ENCODE results near the gene SKA3.
"Not testable (repeated sequence)": the region's sequence is repeated elsewhere in the genome, so short reads cannot be mapped to it uniquely, and the experiment has no call there.

The SKA3 gene

DNA sequence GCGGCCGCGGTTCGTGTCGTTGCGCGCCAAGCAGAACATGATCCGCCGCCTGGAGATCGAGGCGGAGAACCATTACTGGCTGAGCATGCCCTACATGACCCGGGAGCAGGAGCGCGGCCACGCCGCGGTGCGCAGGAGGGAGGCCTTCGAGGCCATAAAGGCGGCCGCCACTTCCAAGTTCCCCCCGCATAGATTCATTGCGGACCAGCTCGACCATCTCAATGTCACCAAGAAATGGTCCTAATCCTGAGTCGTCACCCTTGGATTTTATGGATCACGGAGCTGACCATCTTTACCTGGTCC is 581 bp upstream of the SKA3 start:
- no peak for TF ChIP-seq CTCF (IDR thresholded peaks at IDR 0.05; ENCODE audit: extremely low read depth, insufficient read depth, missing control alignments)
- in situ Hi-C loops (cut with MboI; ENCODE audit: low pct_unique_long_range_greater_than_20kb, low sequenced_read_pairs, unreplicated experiment): no loop called here
- DNase-seq (ENCODE audit: low spot score): no peak

- in situ Hi-C loops (cut with MboI; ENCODE audit: low pct_unique_long_range_greater_than_20kb, low sequenced_read_pairs, unreplicated experiment): no loop called here
- DNase-seq (ENCODE audit: low spot score): no peak
- no peak for TF ChIP-seq CTCF (IDR thresholded peaks at IDR 0.05; ENCODE audit: extremely low read depth, insufficient read depth, missing control alignments)
Observed at GRCh38 chr13:21175656-21176214, 617 bp downstream of the SKA3 start.

DNA sequence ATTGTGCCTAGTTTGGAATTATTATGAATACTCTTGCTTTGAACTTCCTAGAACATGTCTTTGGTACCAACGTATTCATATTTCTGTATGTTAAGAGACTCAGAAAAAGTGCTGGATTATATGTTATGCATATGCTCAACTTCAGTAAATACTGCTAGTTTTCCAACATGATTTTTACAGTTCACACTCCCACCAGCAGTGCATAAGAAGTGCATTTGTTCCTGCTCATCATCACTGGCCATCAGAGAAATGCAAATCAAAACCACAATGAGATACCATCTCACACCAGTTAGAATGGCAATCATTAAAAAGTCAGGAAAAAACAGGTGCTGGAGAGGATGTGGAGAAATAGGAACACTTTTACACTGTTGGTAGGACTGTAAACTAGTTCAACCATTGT is 2.6 kb downstream of the SKA3 start:
- in situ Hi-C loops (cut with MboI; ENCODE audit: low pct_unique_long_range_greater_than_20kb, low sequenced_read_pairs, unreplicated experiment): not testable (repeated sequence)

DNA sequence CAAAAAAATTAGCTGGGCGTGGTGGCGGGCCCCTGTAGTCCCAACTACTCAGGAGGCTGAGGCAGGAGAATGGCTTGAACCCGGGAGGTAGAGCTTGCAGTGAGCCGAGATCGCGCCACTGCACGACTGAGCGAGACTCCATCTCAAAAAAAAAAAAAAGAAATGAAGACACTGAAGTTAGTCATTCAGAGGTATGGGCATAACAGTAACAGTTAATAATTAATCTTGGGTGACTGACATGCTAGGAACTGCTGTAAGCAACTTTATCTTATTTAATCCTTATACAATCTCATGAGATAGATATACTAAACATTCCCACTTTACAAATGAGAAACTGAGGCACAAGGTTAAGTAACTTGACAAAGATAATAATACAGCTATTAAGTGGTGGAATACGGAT is 4.9 kb downstream of the SKA3 start:
- no peak for TF ChIP-seq CTCF (IDR thresholded peaks at IDR 0.05; ENCODE audit: extremely low read depth, insufficient read depth, missing control alignments)
- in situ Hi-C loops (cut with MboI; ENCODE audit: low pct_unique_long_range_greater_than_20kb, low sequenced_read_pairs, unreplicated experiment): no loop called here
- DNase-seq (ENCODE audit: low spot score): no peak

More for the DNA sequence above, 2.6 kb downstream of the SKA3 start:
- DNase-seq (ENCODE audit: low spot score): not testable (repeated sequence)

DNA sequence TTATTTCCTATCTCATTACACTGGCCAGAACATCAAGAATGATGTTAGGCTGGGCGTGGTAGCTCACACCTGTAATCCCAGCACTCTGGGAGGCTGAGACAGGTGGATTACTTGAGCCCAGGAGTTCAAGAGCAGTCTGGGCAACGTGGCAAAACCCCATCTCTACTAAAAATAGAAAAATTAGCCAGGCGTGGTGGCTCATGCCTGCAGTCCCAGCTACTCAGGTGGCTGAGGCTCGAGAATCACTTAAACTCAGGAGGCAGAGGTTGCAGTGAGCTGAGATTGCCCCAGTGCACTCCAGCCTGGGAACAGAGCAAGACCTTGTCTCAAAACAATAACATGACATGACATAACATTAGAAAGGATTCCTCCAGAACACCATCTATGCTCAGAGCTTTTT is 10.7 kb downstream of the SKA3 start:
- DNase-seq (ENCODE audit: low spot score); in situ Hi-C loops (cut with MboI; ENCODE audit: low pct_unique_long_range_greater_than_20kb, low sequenced_read_pairs, unreplicated experiment): not testable (repeated sequence)

GRCh38 chr13:21164631-21165030 is 11.7 kb downstream of the SKA3 start:
- no peak for TF ChIP-seq CTCF (IDR thresholded peaks at IDR 0.05; ENCODE audit: extremely low read depth, insufficient read depth, missing control alignments)
- in situ Hi-C loops (cut with MboI; ENCODE audit: low pct_unique_long_range_greater_than_20kb, low sequenced_read_pairs, unreplicated experiment): no loop called here

DNA sequence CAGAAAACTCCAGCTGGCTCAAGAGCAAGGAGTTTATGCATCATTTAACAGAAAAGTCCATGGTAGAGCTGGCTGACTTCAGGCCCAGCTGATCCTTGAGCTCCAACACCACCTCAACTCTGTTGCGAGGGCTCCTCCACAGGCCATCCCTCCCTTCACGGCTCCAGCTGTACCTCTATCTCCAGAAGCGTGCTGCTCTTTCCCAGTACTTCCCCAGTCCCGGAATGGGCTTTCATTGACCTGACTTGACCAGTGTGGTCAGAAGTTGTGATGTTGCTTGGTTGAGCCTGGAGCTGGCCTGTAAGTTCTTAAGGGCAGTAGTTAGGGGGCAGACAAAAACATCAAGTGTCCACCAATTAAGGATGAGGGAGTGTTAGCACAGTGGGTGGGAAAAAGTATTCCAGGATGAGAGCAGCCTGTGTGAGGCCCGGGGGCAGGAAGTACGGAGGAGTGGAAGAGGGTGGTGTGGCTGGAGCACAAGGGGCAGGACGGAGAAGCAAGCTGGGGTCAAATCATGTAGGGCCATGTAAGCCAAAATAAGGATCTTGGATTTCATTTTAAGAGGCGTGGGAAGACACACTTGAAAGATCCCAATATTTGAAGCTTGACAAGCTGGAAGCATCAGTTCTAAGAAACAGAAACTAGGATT is 24.0 kb downstream of the SKA3 start:
- in situ Hi-C loops (cut with MboI; ENCODE audit: low pct_unique_long_range_greater_than_20kb, low sequenced_read_pairs, unreplicated experiment): no loop called here
- no peak for TF ChIP-seq CTCF (IDR thresholded peaks at IDR 0.05; ENCODE audit: extremely low read depth, insufficient read depth, missing control alignments)
- DNase-seq (ENCODE audit: low spot score): no peak

More at GRCh38 chr13:21164631-21165030, 11.7 kb downstream of the SKA3 start:
- DNase-seq (ENCODE audit: low spot score): no peak

DNA sequence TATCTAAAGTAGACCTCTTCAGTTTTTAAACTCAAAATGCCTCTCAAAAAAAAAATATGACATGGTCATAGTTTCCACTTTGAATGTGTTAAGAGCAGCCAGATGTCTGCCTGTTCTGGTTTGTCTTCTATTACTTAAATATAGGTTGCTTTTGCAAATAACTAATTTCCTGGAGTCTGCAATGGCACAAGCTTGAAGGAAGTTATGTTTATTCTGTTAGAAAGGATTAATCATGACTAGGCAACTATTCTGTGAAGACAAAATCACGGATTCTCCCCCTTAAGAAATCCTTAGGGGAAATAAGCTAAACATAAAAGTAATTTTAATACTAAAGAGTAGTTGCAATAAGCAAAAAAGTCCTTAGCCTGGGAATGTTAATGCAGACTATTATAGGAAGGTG is 26.3 kb downstream of the SKA3 start:
- DNase-seq (ENCODE audit: low spot score): no peak
- no peak for TF ChIP-seq CTCF (IDR thresholded peaks at IDR 0.05; ENCODE audit: extremely low read depth, insufficient read depth, missing control alignments)
- in situ Hi-C loops (cut with MboI; ENCODE audit: low pct_unique_long_range_greater_than_20kb, low sequenced_read_pairs, unreplicated experiment): no loop called here
